HepG2 (cell line): Measurements from ENCODE around the gene MIB2. TPM values are rescaled to one million over a fixed set of nuclear protein-coding genes. Genes with fewer than 3 reads are reported as not detected.

ENCODE experiments used
- AGO1 ChIP-seq: fragments of 200-400 bp; formaldehyde crosslinking; IDR thresholded peaks from 2 replicates; pipeline ENCODE4 v1.6.1; 2017; ENCODE audit warnings: mild to moderate bottlenecking, low read depth, low read length, moderate library complexity; ENCODE audit not compliant: poor library complexity, severe bottlenecking
- CENPBD1 ChIP-seq: sonication (generic); formaldehyde crosslinking; IDR thresholded peaks from 2 replicates; pipeline ENCODE4 v1.8.0; 2022; ENCODE audit warnings: missing genetic modification reagents, low read depth, mild to moderate bottlenecking, borderline replicate concordance
- CHD2 ChIP-seq: IDR thresholded peaks from 2 replicates; pipeline ENCODE4 v1.6.1; 2011; ENCODE audit warnings: low read depth, low read length, improper control_type of control experiment
- DMAP1 ChIP-seq: IDR thresholded peaks from 2 replicates; pipeline ENCODE4 v1.6.1; 2016
- E2F1 ChIP-seq: sonication (generic); formaldehyde crosslinking; IDR thresholded peaks from 2 replicates; pipeline ENCODE4 v1.5.0; 2020; ENCODE audit warnings: missing genetic modification reagents
- E2F2 ChIP-seq: sonication (generic); formaldehyde crosslinking; IDR thresholded peaks from 2 replicates; pipeline ENCODE4 v1.4.0; 2020; ENCODE audit warnings: missing genetic modification reagents, borderline replicate concordance
- FOXC1 ChIP-seq: sonication (generic); formaldehyde crosslinking; IDR thresholded peaks from 2 replicates; pipeline ENCODE4 v1.8.0; 2022; ENCODE audit warnings: mild to moderate bottlenecking, missing genetic modification reagents, borderline replicate concordance
- FOXK1 ChIP-seq: sonication (generic); formaldehyde crosslinking; IDR thresholded peaks from 2 replicates; pipeline ENCODE4 v1.4.0; 2020; ENCODE audit warnings: low read depth, missing genetic modification reagents, borderline replicate concordance
- GMEB1 ChIP-seq: sonication (generic); formaldehyde crosslinking; IDR thresholded peaks from 2 replicates; pipeline ENCODE4 v1.5.1; 2020; ENCODE audit warnings: missing genetic modification reagents, mild to moderate bottlenecking, borderline replicate concordance
- GPN1 ChIP-seq: sonication (generic); formaldehyde crosslinking; IDR thresholded peaks from 2 replicates; pipeline ENCODE4 v1.5.1; 2020; ENCODE audit warnings: missing genetic modification reagents, borderline replicate concordance
- KAT2B ChIP-seq: fragments of 150-350 bp; IDR thresholded peaks from 2 replicates; pipeline ENCODE4 v1.6.1; 2014; ENCODE audit warnings: low read depth, low read length, borderline replicate concordance
- MED8 ChIP-seq: sonication (generic); formaldehyde crosslinking; IDR thresholded peaks from 2 replicates; pipeline ENCODE4 v1.8.1; 2023; ENCODE audit warnings: mild to moderate bottlenecking, missing genetic modification reagents; ENCODE audit not compliant: insufficient replicate concordance
- PCBP2 ChIP-seq: fragments of 200-400 bp; formaldehyde crosslinking; optimal IDR thresholded peaks from 2 replicates; pipeline ENCODE3; 2018; ENCODE audit warnings: low read length, low read depth; ENCODE audit not compliant: poor library complexity, severe bottlenecking
- RXRA ChIP-seq: sonication (generic); formaldehyde crosslinking; IDR thresholded peaks from 2 replicates; pipeline ENCODE4 v1.5.1; 2020; ENCODE audit warnings: missing genetic modification reagents
- TOE1 ChIP-seq: sonication (generic); formaldehyde crosslinking; IDR thresholded peaks from 2 replicates; pipeline ENCODE4 v1.4.0; 2020; ENCODE audit warnings: mild to moderate bottlenecking, missing genetic modification reagents
- ZKSCAN5 ChIP-seq: sonication (generic); formaldehyde crosslinking; IDR thresholded peaks from 2 replicates; pipeline ENCODE4 v1.5.1; 2020; ENCODE audit warnings: mild to moderate bottlenecking, missing genetic modification reagents
- ZNF362 ChIP-seq: sonication (generic); formaldehyde crosslinking; IDR thresholded peaks from 2 replicates; pipeline ENCODE4 v1.4.0; 2020; ENCODE audit warnings: missing genetic modification reagents, mild to moderate bottlenecking, borderline replicate concordance
- ZNF580 ChIP-seq: IDR thresholded peaks from 2 replicates; pipeline ENCODE4 v1.6.1; 2016; ENCODE audit warnings: low read depth, borderline replicate concordance
- ZNF616 ChIP-seq: sonication (generic); formaldehyde crosslinking; IDR thresholded peaks from 2 replicates; pipeline ENCODE4 v1.5.0; 2020; ENCODE audit warnings: low read depth, mild to moderate bottlenecking, missing genetic modification reagents
- ZNF691 ChIP-seq: sonication (generic); formaldehyde crosslinking; IDR thresholded peaks from 2 replicates; pipeline ENCODE4 v1.4.0; 2020; ENCODE audit warnings: missing genetic modification reagents, low read depth, mild to moderate bottlenecking, borderline replicate concordance
- ZNF766 ChIP-seq: sonication (generic); formaldehyde crosslinking; IDR thresholded peaks from 2 replicates; pipeline ENCODE4 v1.5.0; 2020; ENCODE audit warnings: missing genetic modification reagents, borderline replicate concordance
- polyA plus RNA-seq, 8 experiments: library from polyadenylated mRNA; depleted of rRNA in 3 of 8; stranded (reverse) in 7 of 8; unstranded in 1 of 8; fragments of >200 nt; fragmentation: Illumina TruSeq in 4 of 8; extraction: Trizol in 4 of 8; gene quantifications; 2 replicates each; pipeline versions ENCODE4 v1.2.1 to v1.2.3, GENCODE V29; 2011 to 2016; ENCODE audit warnings: low read depth in 4 of 8, missing spikeins in 1 of 8, mixed read lengths in 1 of 8; ENCODE audit not compliant: insufficient read depth in 1 of 8
- total RNA-seq, 5 experiments: library from RNA; depleted of rRNA; stranded (reverse); fragments of >200 nt; fragmentation: Illumina TruSeq; extraction: Trizol; gene quantifications; 2 replicates each; pipeline ENCODE4 v1.2.3, GENCODE V29; 2016; ENCODE audit warnings: low read depth in 1 of 5

The MIB2 gene
- total and polyA plus RNA-seq, 2 of the 13 experiments (the other 11 are each of a cell fraction or from before 2014, with no cell fraction given) = 19.9 to 30.4 TPM

- TF ChIP-seq ZNF362 (CRISPR knock-in tag) (no peak), RXRA (CRISPR knock-in tag) (no peak; the same call in 1 of the 2 replicates), ZKSCAN5 (CRISPR knock-in tag) (no peak), E2F2 (CRISPR knock-in tag) (no peak), GMEB1 (CRISPR knock-in tag) (peak; percentile 99), KAT2B (no peak), FOXC1 (CRISPR knock-in tag) (no peak; the same call in 1 of the 2 replicates), DMAP1 (CRISPR knock-in tag) (peak; percentile 49; the same call in 1 of the 2 replicates), CENPBD1 (CRISPR knock-in tag) (no peak), TOE1 (CRISPR knock-in tag) (no peak), AGO1 (no peak), MED8 (CRISPR knock-in tag) (no peak), E2F1 (CRISPR knock-in tag) (no peak), ZNF580 (peak; percentile 53; the same call in 1 of the 2 replicates), ZNF766 (CRISPR knock-in tag) (no peak; the same call in 1 of the 2 replicates), ZNF691 (CRISPR knock-in tag) (no peak), GPN1 (CRISPR knock-in tag) (no peak), FOXK1 (CRISPR knock-in tag) (peak; percentile 97; the same call in 1 of the 2 replicates), CHD2 (no peak; the same call in 1 of the 2 replicates), ZNF616 (0 out of 2 replicates have a peak, but pooled peaks have one; percentile 42), PCBP2 (no peak)
Observed at GRCh38 chr1:1574721-1575537, 40.4 kb upstream of the MIB2 start, which contains the start of gene SSU72 (continued).
